Caco-2 (cell line): ENCODE results near the gene CD34. TPM values are rescaled to one million over a fixed set of nuclear protein-coding genes. Genes with fewer than 3 reads are reported as not detected.

Source experiments
- BruUV-seq: library from RNA; stranded (reverse); fragments of 400-500 nt; replicated peaks from 2 replicates; lab custom pipeline; 2021; lab: Mats Ljungman, UMichigan
- CTCF ChIA-PET: fragments of 300-600 bp; sonication (Branson Sonifier 250); formaldehyde crosslinking; loops from one replicate; lab custom pipeline; 2022; ENCODE audit warnings: antibody characterized with exemption; lab: Charles Lee
- POLR2A ChIA-PET: fragments of 300-600 bp; sonication (Branson Sonifier 250); formaldehyde crosslinking; loops from one replicate; lab custom pipeline; 2022; ENCODE audit warnings: antibody characterized with exemption; lab: Charles Lee
- DNase-seq, 2 experiments: peaks; one replicate each; pipeline versions ENCODE4 v3.0.0 to v3.0.0-alpha.2; 2020 to 2022
- H3K27me3 ChIP-seq: replicated peaks from 2 replicates; pipeline ENCODE4 v1.6.0; 2011; ENCODE audit warnings: low read length; ENCODE audit not compliant: control insufficient read depth, insufficient read depth
- H3K36me3 ChIP-seq: 2 replicates; pipeline ENCODE4 v1.5.1; 2011; ENCODE audit warnings: low read length; ENCODE audit not compliant: control insufficient read depth, insufficient read depth
- H3K4me1 ChIP-seq: fragments of 250-450 bp; sonication (Bioruptor Pico); 2 replicates; pipeline ENCODE4 v1.5.1; 2020; ENCODE audit warnings: mild to moderate bottlenecking
- H3K4me3 ChIP-seq: 2 replicates; pipeline ENCODE4 v1.5.1; 2011; ENCODE audit warnings: low read depth, mild to moderate bottlenecking, control low read depth, low read length
- H3K9me3 ChIP-seq: fragments of 250-450 bp; sonication (Bioruptor Pico); 2 replicates; pipeline ENCODE4 v1.5.1; 2020; ENCODE audit warnings: mild to moderate bottlenecking, moderate library complexity
- H3K27ac Mint-ChIP-seq: one replicate; pipeline ENCODE4 v1.8.0; 2022; ENCODE audit warnings: mixed read lengths; ENCODE audit not compliant: unreplicated experiment
- H3K27me3 Mint-ChIP-seq: one replicate; pipeline ENCODE4 v1.8.0; 2022; ENCODE audit warnings: mixed read lengths; ENCODE audit not compliant: insufficient read depth, unreplicated experiment
- H3K36me3 Mint-ChIP-seq: one replicate; pipeline ENCODE4 v1.8.0; 2022; ENCODE audit warnings: mild to moderate bottlenecking, mixed read lengths; ENCODE audit not compliant: insufficient read depth, unreplicated experiment
- H3K4me1 Mint-ChIP-seq: one replicate; pipeline ENCODE4 v1.8.0; 2022; ENCODE audit warnings: low read depth, mixed read lengths; ENCODE audit not compliant: unreplicated experiment
- H3K4me3 Mint-ChIP-seq: one replicate; pipeline ENCODE4 v1.8.0; 2022; ENCODE audit warnings: mild to moderate bottlenecking, moderate library complexity, mixed read lengths; ENCODE audit not compliant: unreplicated experiment
- H3K9me3 Mint-ChIP-seq: one replicate; pipeline ENCODE4 v1.8.0; 2022; ENCODE audit warnings: mixed read lengths; ENCODE audit not compliant: unreplicated experiment
- intact Hi-C: fragments of 100-400 bp; cut with micrococcal nuclease; formaldehyde crosslinking; loops from one replicate; pipeline ENCODE4 v1.10.0; 2022; ENCODE audit not compliant: unreplicated experiment
- total RNA-seq: library from RNA; stranded (reverse); gene quantifications from 2 replicates; pipeline ENCODE4 v1.2.3, GENCODE V29; 2022
- TF ChIP-seq, protein P1 (sequence below), 2 experiments: fragments of 200-600 bp in 1 of 2; IDR thresholded peaks; 1 replicate in 1 of 2; 2 replicates in 1 of 2; pipeline versions ENCODE4 v1.5.1 to v1.8.0; 2011 to 2022; ENCODE audit warnings: antibody characterized with exemption in 1 of 2, control low read depth in 1 of 2, inconsistent platforms in 1 of 2, low read depth in 1 of 2, low read length in 1 of 2, mild to moderate bottlenecking in 1 of 2, moderate library complexity in 1 of 2; ENCODE audit not compliant: insufficient read depth in 1 of 2, severe bottlenecking in 1 of 2, unreplicated experiment in 1 of 2

The CD34 gene
- total RNA-seq, 1 experiment from 2014 or later, result not detected

DNA sequence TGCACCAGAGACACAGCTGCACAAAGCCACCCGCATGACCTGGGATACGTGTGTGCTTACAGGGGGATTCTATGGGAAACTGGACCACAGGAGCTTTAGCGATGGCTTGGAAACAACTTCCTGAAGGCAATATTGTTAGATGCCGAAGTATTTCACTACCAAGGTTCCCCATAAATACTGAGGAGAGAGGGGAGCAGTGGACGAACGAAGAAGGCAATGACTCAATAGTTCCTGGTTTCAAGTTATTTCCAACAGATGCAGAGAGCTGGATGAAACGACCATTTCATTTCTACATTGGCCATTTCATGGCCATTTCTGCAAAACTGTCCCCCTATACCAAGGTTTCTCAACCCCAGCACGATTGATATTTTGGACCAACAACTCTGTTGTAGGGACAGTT is 61.3 kb downstream of the CD34 start:
- no peaks in the 10 kb centered on the region for H3K9me3 ChIP-seq

DNA sequence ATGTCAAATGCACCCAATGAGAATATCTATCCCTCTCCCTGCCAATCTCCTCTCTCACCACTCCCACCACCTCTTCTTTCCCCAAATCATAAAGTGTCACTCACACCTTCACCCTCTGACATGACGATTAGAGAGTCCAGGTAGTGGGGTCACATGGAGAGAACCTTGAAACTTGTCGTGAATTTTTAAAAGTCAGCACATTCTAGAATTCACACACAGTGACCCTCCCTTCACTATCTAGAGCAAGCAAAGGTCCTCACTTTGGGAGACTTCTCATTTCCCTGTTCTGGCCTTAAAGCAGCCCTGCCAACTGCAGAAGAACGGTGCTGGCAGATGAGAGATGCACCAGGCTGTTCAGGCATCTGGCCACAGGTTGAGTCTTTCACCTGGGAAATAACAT is 61.9 kb downstream of the CD34 start:
- Histone ChIP-seq H3K27me3 (no peaks in the 10 kb centered on the region), H3K4me1 (peaks cover 3% of the 10 kb centered on the region; the same call in 1 of the 2 replicates), H3K4me3 (no peak overlapping the region), H3K36me3 (peaks cover 2% of the 10 kb centered on the region; the same call in 1 of the 2 replicates), H3K9me3 (no peaks in the 10 kb centered on the region)
- Mint-ChIP-seq H3K9me3 (no peaks in the 10 kb centered on the region), H3K27me3 (no peaks in the 10 kb centered on the region), H3K4me3 (no peak overlapping the region), H3K27ac (no peak overlapping the region), H3K36me3 (peaks cover 6% of the 10 kb centered on the region), H3K4me1 (peaks cover 5% of the 10 kb centered on the region)
- intact Hi-C loops, result no loop called here
- ChIA-PET CTCF (no interaction called here), POLR2A (no interaction called here)
- no TSS peak for BruUV-seq
- peak in 1 of 2 experiments; percentile 3 for DNase-seq
- TF ChIP-seq, protein P1, sequence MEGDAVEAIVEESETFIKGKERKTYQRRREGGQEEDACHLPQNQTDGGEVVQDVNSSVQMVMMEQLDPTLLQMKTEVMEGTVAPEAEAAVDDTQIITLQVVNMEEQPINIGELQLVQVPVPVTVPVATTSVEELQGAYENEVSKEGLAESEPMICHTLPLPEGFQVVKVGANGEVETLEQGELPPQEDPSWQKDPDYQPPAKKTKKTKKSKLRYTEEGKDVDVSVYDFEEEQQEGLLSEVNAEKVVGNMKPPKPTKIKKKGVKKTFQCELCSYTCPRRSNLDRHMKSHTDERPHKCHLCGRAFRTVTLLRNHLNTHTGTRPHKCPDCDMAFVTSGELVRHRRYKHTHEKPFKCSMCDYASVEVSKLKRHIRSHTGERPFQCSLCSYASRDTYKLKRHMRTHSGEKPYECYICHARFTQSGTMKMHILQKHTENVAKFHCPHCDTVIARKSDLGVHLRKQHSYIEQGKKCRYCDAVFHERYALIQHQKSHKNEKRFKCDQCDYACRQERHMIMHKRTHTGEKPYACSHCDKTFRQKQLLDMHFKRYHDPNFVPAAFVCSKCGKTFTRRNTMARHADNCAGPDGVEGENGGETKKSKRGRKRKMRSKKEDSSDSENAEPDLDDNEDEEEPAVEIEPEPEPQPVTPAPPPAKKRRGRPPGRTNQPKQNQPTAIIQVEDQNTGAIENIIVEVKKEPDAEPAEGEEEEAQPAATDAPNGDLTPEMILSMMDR (IDR thresholded peaks at IDR 0.05; ENCODE audit: insufficient read depth in 1 of 2, low read depth in 1 of 2, low read length in 1 of 2, severe bottlenecking in 1 of 2, unreplicated experiment in 1 of 2), result no peak

More for the DNA sequence above, 61.3 kb downstream of the CD34 start:
- ChIA-PET POLR2A (no interaction called here), CTCF (no interaction called here)
- no peak overlapping the region for H3K27ac Mint-ChIP-seq
- no peak overlapping the region for H3K4me3 Mint-ChIP-seq
- no peak for DNase-seq
- H3K9me3 Mint-ChIP-seq, result no peaks in the 10 kb centered on the region
- Histone ChIP-seq H3K36me3 (peaks cover 2% of the 10 kb centered on the region; the same call in 1 of the 2 replicates), H3K4me1 (peaks cover 3% of the 10 kb centered on the region; the same call in 1 of the 2 replicates), H3K27me3 (no peaks in the 10 kb centered on the region), H3K4me3 (no peak overlapping the region)
- intact Hi-C loops, result no loop called here
- no peaks in the 10 kb centered on the region for H3K27me3 Mint-ChIP-seq
- peaks cover 5% of the 10 kb centered on the region for H3K4me1 Mint-ChIP-seq
- peaks cover 6% of the 10 kb centered on the region for H3K36me3 Mint-ChIP-seq
- BruUV-seq, result no TSS peak
- TF ChIP-seq, protein P1 (IDR thresholded peaks at IDR 0.05; ENCODE audit: insufficient read depth in 1 of 2, low read depth in 1 of 2, low read length in 1 of 2, severe bottlenecking in 1 of 2, unreplicated experiment in 1 of 2), result no peak

DNA sequence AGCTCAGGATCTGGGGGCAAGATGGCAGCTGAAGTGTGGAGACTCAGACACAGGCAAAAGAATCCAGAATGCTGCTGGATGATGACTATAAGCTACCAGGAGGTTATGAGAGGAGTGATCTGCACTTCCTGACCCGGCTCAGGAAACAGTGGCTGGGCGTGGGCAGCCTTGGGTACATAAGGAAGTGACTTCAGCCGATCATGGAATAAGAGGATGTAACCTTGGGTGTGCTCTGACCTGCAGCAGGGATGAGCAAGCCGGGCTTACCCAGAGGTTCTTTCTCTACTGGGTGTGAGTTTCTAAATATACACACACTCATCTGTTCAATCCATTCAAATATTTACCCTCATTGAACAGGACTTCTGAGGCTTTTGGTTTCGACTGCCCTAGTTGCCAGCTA is 62.7 kb downstream of the CD34 start:
- H3K27me3 Mint-ChIP-seq, result no peaks in the 10 kb centered on the region
- no peaks in the 10 kb centered on the region for H3K9me3 Mint-ChIP-seq
- Histone ChIP-seq H3K4me3 (no peak overlapping the region), H3K9me3 (no peaks in the 10 kb centered on the region), H3K36me3 (peaks cover 2% of the 10 kb centered on the region; the same call in 1 of the 2 replicates), H3K4me1 (peaks cover under 1% of the 10 kb centered on the region; the same call in 1 of the 2 replicates), H3K27me3 (no peaks in the 10 kb centered on the region)
- TF ChIP-seq, protein P1 (IDR thresholded peaks at IDR 0.05; ENCODE audit: insufficient read depth in 1 of 2, low read depth in 1 of 2, low read length in 1 of 2, severe bottlenecking in 1 of 2, unreplicated experiment in 1 of 2), result no peak
- CTCF ChIA-PET, result interaction anchor here (1.0 kb wide), 1 partner anchor 21 kb away, joined by 3 read pairs; no protein-coding TSS in a partner anchor
- H3K36me3 Mint-ChIP-seq, result peaks cover 6% of the 10 kb centered on the region
- H3K4me3 Mint-ChIP-seq, result no peak overlapping the region
- no TSS peak for BruUV-seq
- H3K4me1 Mint-ChIP-seq, result peaks cover 5% of the 10 kb centered on the region
- H3K27ac Mint-ChIP-seq, result no peak overlapping the region
- POLR2A ChIA-PET, result no interaction called here
- intact Hi-C loops, result no loop called here
- DNase-seq, result peak in 1 of 2 experiments; percentile 32
